Ovary (tissue), 9 donors: ENCODE results near the gene CACNA2D1. TPM values are rescaled to one million over a fixed set of nuclear protein-coding genes. Genes with fewer than 3 reads are reported as not detected.

Source experiments
- DNase-seq, 5 donors: peaks; one replicate each; pipeline ENCODE4 v3.0.0-alpha.2; 2019 to 2020
- H3K27ac ChIP-seq, 2 donors: fragments of 200-600 bp; one replicate each; pipeline versions ENCODE4 v1.5.1 to v1.8.0; 2019 to 2022
- H3K27me3 ChIP-seq: fragments of 200-600 bp; one replicate; pipeline ENCODE4 v1.8.0; 2022
- H3K36me3 ChIP-seq: fragments of 200-600 bp; sonication (generic); one replicate; pipeline ENCODE4 v1.5.1; 2019
- H3K4me1 ChIP-seq: one replicate; pipeline ENCODE4 v1.8.1; 2013; ENCODE audit warnings: mild to moderate bottlenecking, moderate library complexity; ENCODE audit not compliant: insufficient read depth
- H3K4me3 ChIP-seq: fragments of 200-600 bp; sonication (generic); one replicate; pipeline ENCODE4 v1.5.1; 2017
- H3K9me3 ChIP-seq, 2 donors: fragments of 200-600 bp in 1 of 2; sonication (generic) in 1 of 2; one replicate each; pipeline versions ENCODE4 v1.5.1 to v1.8.1; 2013 to 2019; ENCODE audit warnings: mild to moderate bottlenecking in 1 of 2, moderate library complexity in 1 of 2
- EP300 ChIP-seq: sonication (generic); formaldehyde crosslinking; IDR thresholded peaks from one replicate; pipeline ENCODE4 v1.6.1; 2017; ENCODE audit warnings: antibody characterized with exemption
- POLR2A ChIP-seq: fragments of 450-650 bp; IDR thresholded peaks from one replicate; pipeline ENCODE4 v1.6.1; 2017; ENCODE audit warnings: antibody characterized with exemption, mild to moderate bottlenecking, moderate library complexity
- WGBS, 3 donors: extraction: QIAGEN DNeasy Blood & Tissue Kit in 1 of 3; methylation state at CpG; one replicate each; pipeline versions ENCODE4 v1.1.5 to v1.1.7; 2013 to 2017; 5-methylcytosine and 5-hydroxymethylcytosine counted together
- intact Hi-C, 4 donors: fragments of 100-400 bp; cut with DNase I; formaldehyde crosslinking; loops; one replicate each; pipeline versions ENCODE4 v1.11.0 to v1.15.1; 2022 to 2023
- polyA plus RNA-seq, 2 donors: library from polyadenylated mRNA; stranded (reverse); fragments of 200-250 nt in 1 of 2; fragments of 350-450 nt in 1 of 2; fragmentation: Illumina TruSeq in 1 of 2; extraction: RNeasy Lipid Tissue Mini Kit (QIAGEN cat#74804) in 1 of 2; gene quantifications; one replicate each; pipeline ENCODE4 v1.2.3, GENCODE V29; 2013 to 2014
- total RNA-seq, 7 donors: library from RNA; depleted of rRNA in 2 of 7; stranded (reverse); fragments of >200 nt in 2 of 7; fragmentation: NEBNext Ultra II Directional in 3 of 7; extraction: Animal tissue kit (Norgen Biotek cat#: 25700) in 3 of 7; gene quantifications; one replicate each; pipeline versions ENCODE4 v1.1.0 to v1.2.4, GENCODE V29; 2016 to 2023
- TF ChIP-seq, protein P1 (sequence below), 3 donors: fragments of 450-650 bp in 2 of 3; fragments of 200-600 bp in 1 of 3; IDR thresholded peaks; one replicate each; pipeline versions ENCODE4 v1.5.1 to v1.8.0; 2016 to 2022; ENCODE audit warnings: antibody characterized with exemption in 3 of 3, mild to moderate bottlenecking in 1 of 3
- donor health status: DM: no; HTN: no; CAD: no; lungs with moderate emphysema.
- donor health status: DM: no; HTN: no; CAD: no.
- donor health status: Bipolar disorder and iron deficiency.
- donor health status: DM: yes; HTN: yes; CAD: no.
- donor health status: DM: no; HTN: no; CAD: no.
- donor health status: DM: yes; HTN: yes; CAD: no.

CACNA2D1 gene
- total and polyA plus RNA-seq, 9 donors, result 6.6 to 34.2 (median 18.8) TPM

DNA sequence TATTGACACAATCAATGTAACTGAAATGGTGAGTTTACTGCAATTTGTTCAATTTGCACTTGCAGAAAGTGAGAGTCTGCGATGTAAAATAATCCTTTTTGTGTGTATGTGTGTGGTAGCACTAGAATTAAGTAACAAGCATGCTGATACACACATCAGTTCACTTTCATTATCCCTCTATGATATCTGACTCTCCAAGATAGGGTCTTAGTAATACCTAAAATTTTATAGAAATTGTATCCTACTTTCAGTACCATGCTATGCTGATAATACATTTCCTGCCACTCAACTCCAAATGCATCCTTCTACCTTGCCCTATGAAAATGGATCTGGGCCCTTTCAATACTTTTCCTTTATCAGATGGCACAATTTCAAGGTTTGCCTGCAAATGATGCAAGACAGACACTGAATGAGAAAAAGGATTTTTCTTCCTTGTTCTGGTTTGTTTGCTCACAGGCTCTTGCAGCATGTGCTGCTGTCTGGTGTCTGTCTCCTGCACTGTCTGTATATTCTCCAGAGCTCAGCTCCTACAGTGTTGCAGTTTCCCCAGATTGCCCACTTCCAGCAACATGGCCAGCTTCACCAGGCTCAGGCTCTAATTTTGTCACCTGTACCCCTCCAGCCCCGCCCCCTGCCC, 375.8 kb downstream of the CACNA2D1 start:
- intact Hi-C loops, result no loop called here
- TF ChIP-seq POLR2A (no peak), EP300 (no peak)
- TF ChIP-seq, protein P1, sequence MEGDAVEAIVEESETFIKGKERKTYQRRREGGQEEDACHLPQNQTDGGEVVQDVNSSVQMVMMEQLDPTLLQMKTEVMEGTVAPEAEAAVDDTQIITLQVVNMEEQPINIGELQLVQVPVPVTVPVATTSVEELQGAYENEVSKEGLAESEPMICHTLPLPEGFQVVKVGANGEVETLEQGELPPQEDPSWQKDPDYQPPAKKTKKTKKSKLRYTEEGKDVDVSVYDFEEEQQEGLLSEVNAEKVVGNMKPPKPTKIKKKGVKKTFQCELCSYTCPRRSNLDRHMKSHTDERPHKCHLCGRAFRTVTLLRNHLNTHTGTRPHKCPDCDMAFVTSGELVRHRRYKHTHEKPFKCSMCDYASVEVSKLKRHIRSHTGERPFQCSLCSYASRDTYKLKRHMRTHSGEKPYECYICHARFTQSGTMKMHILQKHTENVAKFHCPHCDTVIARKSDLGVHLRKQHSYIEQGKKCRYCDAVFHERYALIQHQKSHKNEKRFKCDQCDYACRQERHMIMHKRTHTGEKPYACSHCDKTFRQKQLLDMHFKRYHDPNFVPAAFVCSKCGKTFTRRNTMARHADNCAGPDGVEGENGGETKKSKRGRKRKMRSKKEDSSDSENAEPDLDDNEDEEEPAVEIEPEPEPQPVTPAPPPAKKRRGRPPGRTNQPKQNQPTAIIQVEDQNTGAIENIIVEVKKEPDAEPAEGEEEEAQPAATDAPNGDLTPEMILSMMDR (IDR thresholded peaks at IDR 0.05), result no peak
- no peak for DNase-seq
- no peaks in the 10 kb centered on the region for H3K4me1 ChIP-seq
- H3K27me3 ChIP-seq, result no peaks in the 10 kb centered on the region
- H3K36me3 ChIP-seq, result no peaks in the 10 kb centered on the region
- peaks cover 0 to 3% of the 10 kb centered on the region in 2 donors for H3K9me3 ChIP-seq
- no peak overlapping the region for H3K27ac ChIP-seq
- no peak overlapping the region for H3K4me3 ChIP-seq
- 89 to 98% (median 97%) methylated on average over 2 of the region's 2 CpGs for WGBS, 3 donors

DNA sequence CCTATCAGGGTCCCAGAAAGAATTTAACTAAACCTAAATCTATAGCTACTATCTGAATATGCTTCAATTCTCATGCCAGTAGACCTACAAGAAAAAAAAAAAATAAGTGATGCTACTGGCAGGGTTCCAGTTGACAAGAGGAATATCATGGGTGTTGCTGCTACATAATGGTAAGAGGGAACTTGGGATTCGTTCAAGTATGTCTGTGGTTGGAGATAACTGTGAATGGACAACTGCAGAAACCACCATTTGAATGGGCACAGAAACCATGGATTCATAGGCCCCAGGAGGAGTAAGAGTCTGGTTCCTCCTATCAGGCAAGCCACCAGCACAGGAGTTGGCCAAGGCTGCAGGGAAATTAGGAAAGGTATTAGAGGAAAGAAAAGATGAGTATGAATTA, 386.1 kb downstream of the CACNA2D1 start:
- DNase-seq, result no peak
- Histone ChIP-seq H3K9me3 (no peaks in the 10 kb centered on the region), H3K4me3 (no peak overlapping the region), H3K27me3 (no peaks in the 10 kb centered on the region), H3K27ac (no peak overlapping the region), H3K4me1 (no peaks in the 10 kb centered on the region), H3K36me3 (no peaks in the 10 kb centered on the region)
- 73 to 88% (median 79%) methylated on average over 1 of the region's 1 CpG for WGBS, 3 donors
- TF ChIP-seq POLR2A (no peak), EP300 (no peak)
- TF ChIP-seq, protein P1 (IDR thresholded peaks at IDR 0.05), result no peak
- intact Hi-C loops, result no loop called here

DNA sequence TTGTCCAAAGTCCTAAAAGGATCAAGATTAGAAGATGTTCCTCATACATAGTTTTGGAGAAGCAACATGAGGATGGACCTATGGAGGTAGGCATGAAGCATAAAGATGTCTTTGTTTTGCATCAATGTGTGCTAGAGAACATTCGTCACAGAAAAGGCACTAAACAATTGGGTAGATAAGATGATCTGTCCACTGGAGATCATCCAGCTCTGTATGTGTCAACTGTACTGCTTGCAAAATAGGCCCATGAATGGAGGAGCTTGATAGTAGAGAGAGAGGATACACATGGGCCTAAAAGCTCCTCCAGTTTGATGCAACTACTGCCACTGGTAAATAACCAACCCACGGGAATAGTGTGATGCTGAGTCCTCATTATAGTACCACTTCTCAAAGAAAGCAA, 387.3 kb downstream of the CACNA2D1 start:
- intact Hi-C loops, result no loop called here
- DNase-seq, result no peak
- no peaks in the 10 kb centered on the region for H3K9me3 ChIP-seq
- no peaks in the 10 kb centered on the region for H3K4me1 ChIP-seq
- H3K36me3 ChIP-seq, result no peaks in the 10 kb centered on the region
- no peak for TF ChIP-seq POLR2A
- H3K27me3 ChIP-seq, result no peaks in the 10 kb centered on the region
- H3K4me3 ChIP-seq, result no peak overlapping the region
- 96 to 100% (median 97%) methylated on average over 2 of the region's 2 CpGs for WGBS, 3 donors
- no peak overlapping the region for H3K27ac ChIP-seq

DNA sequence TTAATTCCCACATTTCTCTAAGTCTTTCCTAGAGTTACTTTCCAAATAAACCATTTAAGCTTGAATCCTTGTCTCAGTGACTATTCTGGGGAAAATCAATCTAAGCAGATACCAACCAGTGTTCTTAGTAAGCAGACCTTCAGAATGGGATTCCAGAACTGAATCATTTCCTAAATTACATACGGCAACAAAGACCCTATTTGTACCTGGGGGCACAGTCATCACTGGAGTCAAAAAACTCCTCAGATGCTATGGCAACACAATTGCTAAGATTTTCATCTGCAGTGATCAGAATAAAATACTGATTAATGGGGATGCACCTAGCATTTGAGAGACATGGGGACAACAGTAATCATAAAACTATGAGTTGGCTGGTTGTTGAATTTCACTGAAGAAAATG, 389.0 kb downstream of the CACNA2D1 start:
- Histone ChIP-seq H3K27me3 (no peaks in the 10 kb centered on the region), H3K27ac (no peak overlapping the region), H3K4me1 (no peaks in the 10 kb centered on the region), H3K9me3 (no peaks in the 10 kb centered on the region), H3K36me3 (no peaks in the 10 kb centered on the region), H3K4me3 (no peak overlapping the region)
- TF ChIP-seq EP300 (no peak), POLR2A (no peak)
- TF ChIP-seq, protein P1 (IDR thresholded peaks at IDR 0.05), result no peak
- WGBS, 3 donors, result 92 to 100% (median 100%) methylated on average over 1 of the region's 1 CpG
- no peak for DNase-seq
- intact Hi-C loops, result no loop called here

DNA sequence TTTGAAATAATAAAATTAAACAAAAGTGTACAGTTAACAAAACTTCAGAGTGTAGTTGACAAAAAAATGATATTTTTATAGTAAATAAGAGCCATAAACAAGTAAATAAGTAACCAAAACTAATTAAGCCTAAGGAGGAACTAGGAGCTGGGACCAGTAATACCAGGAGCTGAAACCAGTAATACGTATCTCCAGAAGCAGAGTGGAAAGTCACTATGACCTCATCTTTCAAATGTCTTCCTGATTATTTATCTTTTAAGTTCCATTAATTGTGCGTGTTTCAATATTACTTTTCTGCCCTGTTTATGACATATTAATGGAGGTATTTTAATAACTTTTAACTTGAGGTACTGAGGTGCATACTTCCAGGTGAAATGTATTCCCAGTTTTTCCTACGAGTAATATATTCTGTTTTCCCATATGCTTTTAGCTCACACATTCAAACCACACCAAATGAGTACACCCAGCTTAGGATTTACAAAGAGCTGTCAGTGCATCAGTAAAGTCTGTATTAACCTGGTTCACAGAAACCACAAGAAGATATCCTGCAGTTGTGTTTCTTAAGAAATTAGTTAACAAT, 390.0 kb downstream of the CACNA2D1 start:
- WGBS, 3 donors, result 83 to 91% (median 87%) methylated on average over 3 of the region's 3 CpGs
- Histone ChIP-seq H3K4me1 (no peaks in the 10 kb centered on the region), H3K4me3 (no peak overlapping the region), H3K9me3 (no peaks in the 10 kb centered on the region), H3K36me3 (no peaks in the 10 kb centered on the region), H3K27ac (no peak overlapping the region), H3K27me3 (no peaks in the 10 kb centered on the region)
- no peak for DNase-seq
- TF ChIP-seq EP300 (no peak), POLR2A (no peak)
- TF ChIP-seq, protein P1 (IDR thresholded peaks at IDR 0.05), result no peak
- intact Hi-C loops, result no loop called here
